ENCODE results near the gene PRKAR1B.
"Not testable (repeated sequence)": the region's sequence is repeated elsewhere in the genome, so short reads cannot be mapped to it uniquely, and the experiment has no call there.

Gene PRKAR1B

DNA sequence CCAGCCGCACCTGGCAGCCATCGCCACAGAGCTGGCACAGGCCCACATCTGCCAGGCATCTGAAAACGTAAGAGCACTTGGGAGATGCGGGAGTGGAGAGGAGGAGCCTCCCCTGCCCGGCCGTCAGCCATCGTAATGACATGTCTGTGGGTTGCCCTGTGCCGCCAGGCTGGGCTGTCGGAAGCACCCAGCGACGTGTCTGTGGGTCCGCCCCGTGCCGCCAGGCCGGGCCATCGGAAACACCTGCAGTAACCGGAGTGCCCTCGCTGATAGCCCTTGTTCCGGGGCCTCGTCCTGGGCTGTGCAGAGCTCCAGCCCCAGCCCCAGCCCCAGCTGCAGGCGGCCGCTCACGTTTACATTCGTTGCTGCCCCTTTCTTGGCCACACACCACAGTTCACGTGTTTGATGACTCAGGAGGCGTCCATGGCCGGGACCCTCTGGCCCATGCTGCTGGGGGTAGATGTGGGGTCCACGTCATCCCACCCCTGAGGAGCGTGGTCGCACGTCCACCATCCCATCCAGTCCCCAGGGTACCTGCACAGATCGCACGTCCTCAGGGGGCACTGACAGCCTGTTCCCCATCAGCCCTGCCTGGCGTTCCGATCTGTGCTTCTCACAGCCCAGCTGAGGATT is 30.0 kb upstream of the PRKAR1B start:
- DNase-seq (ENCODE audit: low read depth, low spot score), result no peak

DNA sequence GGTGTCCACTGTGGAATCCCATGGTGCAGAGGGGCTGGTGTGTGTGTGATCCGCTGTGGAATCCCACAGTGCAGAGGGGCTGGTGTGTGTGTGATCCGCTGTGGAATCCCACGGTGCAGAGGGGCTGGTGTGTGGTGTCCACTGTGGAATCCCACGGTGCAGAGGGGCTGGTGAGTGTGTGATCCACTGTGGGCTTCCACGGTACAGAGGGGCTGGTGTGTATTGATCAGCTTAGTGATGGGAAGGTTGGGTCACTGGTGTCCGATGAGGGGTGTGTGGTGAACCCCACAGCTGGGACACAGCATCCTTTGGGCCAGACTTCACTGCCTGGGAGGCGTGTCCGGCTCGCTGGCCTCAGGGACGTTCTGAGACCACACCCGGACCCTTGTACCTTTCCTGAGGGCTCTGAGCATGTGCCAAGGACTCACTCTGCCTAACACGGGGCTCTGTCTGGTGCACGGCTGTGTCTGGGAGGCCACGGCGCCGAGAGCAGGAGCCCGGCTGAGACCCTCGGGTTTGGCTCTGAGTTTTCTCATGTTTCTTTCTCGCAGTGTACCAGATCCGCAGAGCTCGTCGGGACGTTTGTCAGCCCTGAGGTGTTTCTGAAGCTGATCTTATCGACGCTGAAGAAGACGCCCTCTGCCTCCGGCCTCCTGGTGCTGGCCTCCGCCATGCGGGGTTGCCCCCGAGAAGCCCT is 29.3 kb upstream of the PRKAR1B start:
- no peak for DNase-seq (ENCODE audit: low read depth, low spot score)

DNA sequence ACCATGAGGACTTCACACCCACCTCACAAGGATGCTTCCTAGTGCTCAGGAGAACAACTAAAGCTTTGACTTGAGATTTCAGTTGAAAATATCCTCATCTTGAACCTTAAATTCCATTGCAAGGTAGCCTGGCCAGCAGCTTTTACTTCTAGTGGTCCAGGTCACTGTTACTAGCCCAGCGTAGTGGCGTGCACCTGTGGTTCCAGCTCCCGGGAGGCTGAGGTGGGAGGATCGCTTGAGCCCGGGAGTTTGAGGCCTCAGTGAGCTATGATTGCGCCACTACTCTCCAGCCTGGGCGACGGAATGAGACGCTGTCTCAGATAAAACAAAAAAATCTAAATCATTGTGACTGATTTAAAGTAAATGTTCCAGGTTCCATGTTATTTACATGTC is 28.3 kb upstream of the PRKAR1B start:
- DNase-seq (ENCODE audit: low read depth, low spot score), result no peak

GRCh38 chr7:754531-755412 is 27.7 kb upstream of the PRKAR1B start:
- no peak for DNase-seq (ENCODE audit: low read depth, low spot score)

DNA sequence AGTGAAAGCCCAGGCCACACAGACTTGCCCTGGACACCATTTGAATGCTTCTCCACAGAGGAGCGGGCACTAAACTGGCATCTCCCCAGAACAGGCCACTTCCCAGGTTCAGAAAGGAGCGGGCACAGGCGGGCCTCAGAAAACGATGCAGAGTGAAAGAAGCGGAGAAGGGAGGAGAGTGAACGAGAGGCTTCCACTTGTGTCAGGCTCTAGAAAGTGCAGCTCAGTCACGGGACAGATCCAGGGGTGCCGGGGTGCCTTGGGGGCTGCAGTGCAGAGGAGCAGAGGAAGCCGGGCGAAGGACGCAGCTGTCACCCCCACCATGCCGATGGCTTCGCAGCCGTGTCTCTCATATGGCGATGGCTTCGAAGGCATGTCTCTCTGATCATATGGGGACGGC is 26.1 kb upstream of the PRKAR1B start:
- DNase-seq (ENCODE audit: low read depth, low spot score), result no peak

DNA sequence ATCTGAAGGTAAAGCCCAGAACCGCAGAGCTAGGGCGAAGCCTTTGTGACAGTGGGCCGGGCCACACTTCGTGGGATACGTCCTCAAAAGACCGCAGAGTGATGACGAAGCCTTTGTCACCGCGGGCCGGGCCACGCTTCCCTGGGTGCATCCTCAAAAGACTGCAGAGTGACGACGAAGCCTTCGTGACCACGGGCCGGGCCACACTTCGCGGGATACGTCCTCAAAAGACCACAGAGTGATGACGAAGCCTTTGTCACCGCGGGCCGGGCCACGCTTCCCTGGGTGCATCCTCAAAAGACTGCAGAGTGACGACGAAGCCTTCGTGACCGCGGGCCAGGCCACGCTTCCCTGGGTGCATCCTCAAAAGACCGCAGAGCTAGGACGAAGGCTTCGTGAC is 25.2 kb upstream of the PRKAR1B start:
- not testable (repeated sequence) for DNase-seq (ENCODE audit: low read depth, low spot score)

DNA sequence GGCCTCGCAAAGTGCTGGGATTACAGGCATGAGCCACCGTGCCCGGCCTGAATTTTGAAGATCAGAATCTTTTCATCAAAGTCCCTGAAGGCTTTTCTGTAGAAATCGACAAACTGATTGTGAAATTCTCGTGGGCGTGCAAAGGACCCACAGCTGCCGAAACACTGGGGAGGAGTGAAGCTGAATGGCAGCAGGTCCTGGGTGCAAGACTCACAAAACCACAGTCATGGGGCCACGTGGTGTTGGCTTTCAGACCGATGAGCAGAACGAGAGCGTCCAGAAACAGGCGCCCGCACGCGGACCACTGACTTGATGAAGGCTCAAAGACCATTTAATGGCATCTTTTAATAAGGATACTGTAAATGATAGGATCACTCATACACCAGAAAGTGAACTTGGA is 24.7 kb upstream of the PRKAR1B start:
- DNase-seq (ENCODE audit: low read depth, low spot score), result no peak

- no peak for DNase-seq (ENCODE audit: low read depth, low spot score)
Measured at GRCh38 chr7:750111-750905, 23.2 kb upstream of the PRKAR1B start.

GRCh38 chr7:749140-749551 is 22.1 kb upstream of the PRKAR1B start:
- DNase-seq (ENCODE audit: low read depth, low spot score), result no peak

- DNase-seq (ENCODE audit: low read depth, low spot score), result no peak
Measured at GRCh38 chr7:748446-748845, 21.4 kb upstream of the PRKAR1B start.

- DNase-seq (ENCODE audit: low read depth, low spot score), result no peak
Measured at GRCh38 chr7:747186-747585, 20.1 kb upstream of the PRKAR1B start.

GRCh38 chr7:746155-747061 is 19.3 kb upstream of the PRKAR1B start:
- no peak for DNase-seq (ENCODE audit: low read depth, low spot score)

- no peak for DNase-seq (ENCODE audit: low read depth, low spot score)
Measured at GRCh38 chr7:745431-746154, 18.5 kb upstream of the PRKAR1B start.

DNA sequence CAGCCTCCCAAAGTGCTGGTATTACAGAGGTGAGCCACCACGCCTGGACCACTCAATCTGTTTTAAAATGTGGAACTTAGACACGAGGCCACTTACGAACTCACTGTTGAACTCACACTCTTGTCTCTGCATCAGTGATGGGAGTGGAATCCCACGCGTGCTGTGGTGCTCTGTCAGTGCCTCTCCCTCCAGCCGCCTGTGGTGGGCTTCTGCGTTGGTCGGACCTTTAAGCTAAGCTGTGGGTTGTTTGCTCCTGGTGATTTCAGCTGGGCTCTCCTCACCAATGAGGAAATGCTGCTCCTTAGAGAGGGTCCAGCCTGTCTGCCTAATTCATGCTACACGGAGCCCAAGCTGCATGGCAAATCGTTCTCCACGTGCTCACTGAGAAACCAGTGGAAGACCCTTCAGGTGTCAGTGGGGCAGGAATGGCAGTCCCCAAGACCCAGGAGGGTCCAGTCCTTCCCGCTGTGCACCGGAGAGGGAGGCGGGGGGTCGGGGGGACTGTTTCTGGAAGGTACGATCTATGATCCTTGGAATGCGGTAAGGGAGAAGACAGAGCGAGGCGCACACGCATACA is 17.9 kb upstream of the PRKAR1B start:
- no peak for DNase-seq (ENCODE audit: low read depth, low spot score)

DNA sequence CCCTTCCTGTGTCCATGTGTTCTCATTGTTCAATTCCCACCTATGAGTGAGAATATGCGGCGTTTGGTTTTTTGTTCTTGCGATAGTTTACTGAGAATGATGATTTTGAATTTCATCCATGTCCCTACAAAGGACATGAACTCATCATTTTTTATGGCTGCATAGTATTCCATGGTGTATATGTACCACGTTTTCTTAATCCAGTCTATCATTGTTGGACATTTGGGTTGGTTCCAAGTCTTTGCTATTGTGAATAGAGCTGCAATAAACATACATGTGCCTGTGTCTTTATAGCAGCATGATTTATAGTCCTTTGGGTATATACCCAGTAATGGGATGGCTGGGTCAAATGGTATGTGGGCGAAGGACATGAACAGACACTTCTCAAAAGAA is 17.0 kb upstream of the PRKAR1B start:
- not testable (repeated sequence) for DNase-seq (ENCODE audit: low read depth, low spot score)

DNA sequence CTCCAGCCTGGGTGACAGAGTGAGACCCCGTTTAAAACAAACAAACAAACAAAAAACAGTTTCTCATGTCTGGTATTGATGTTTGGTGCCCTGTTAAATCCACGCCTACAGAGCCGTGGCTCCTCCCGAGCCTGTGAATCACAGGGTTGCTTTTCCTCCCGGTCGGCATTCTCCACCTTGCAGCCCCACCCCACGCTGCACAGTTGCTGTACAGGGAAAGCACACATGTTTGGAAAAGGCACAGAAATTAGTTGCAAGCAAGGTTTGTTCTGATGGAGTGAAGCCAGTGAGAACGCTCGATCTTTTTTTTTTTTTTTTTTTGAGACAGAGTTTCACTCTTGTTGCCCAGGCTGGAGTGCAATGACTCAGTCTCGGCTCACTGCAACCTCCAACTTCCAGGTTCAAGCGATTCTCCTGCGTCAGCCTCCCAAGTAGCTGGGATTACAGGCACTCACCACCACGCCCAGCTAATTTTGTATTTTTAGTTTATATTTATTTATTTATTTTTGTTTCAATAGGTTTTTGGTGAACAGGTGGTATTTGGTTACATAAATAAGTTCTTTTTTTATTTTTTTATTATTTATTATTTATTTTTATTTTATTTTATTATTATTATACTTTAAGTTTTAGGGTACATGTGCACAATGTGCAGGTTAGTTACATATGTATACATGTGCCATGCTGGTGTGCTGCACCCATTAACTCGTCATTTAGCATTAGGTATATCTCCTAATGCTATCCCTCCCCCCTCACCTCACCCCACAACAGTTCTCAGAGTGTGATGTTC is 16.5 kb upstream of the PRKAR1B start:
- not testable (repeated sequence) for DNase-seq (ENCODE audit: low read depth, low spot score)

DNA sequence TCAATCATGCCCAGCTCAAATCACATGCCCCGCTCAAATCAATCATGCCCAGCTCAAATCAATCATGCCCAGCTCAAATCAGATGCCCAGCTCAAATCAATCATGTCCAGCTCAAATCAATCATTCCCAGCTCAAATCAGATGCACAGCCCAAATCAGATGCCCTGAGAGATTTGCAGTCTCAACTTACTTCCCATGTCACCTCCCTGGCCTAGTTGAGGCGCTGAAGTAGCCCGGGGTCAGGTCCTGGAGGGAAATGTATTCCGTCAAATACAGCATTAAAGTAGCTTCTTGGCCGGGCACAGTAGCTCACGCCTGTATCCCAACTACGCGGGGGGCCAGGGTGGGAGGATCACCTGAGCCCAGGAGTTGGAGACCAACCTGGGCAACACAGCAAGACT is 15.7 kb upstream of the PRKAR1B start:
- DNase-seq (ENCODE audit: low read depth, low spot score), result no peak

GRCh38 chr7:741850-742249 is 14.8 kb upstream of the PRKAR1B start:
- no peak for DNase-seq (ENCODE audit: low read depth, low spot score)

GRCh38 chr7:741191-741671 is 14.2 kb upstream of the PRKAR1B start:
- no peak for DNase-seq (ENCODE audit: low read depth, low spot score)
